T-helper 1 cell treated with Interleukin-12 subunit alpha and Interleukin-12 subunit beta and Interleukin-4 antibody, amounts not matched to agents 30 ng/mL and 1 ng/mL, for 36 hours (primary cell): ENCODE measurements around the gene ANKRD23. TPM values are rescaled to one million over a fixed set of nuclear protein-coding genes. Genes with fewer than 3 reads are reported as not detected.
"Not testable (repeated sequence)": the region's sequence is repeated elsewhere in the genome, so short reads cannot be mapped to it uniquely, and the experiment has no call there.

Experiments
- intact Hi-C: fragments of 100-400 bp; cut with micrococcal nuclease; formaldehyde crosslinking; loops from one replicate; pipeline ENCODE4 v1.15.1; 2024
- total RNA-seq: library from RNA; stranded (reverse); gene quantifications from 2 replicates; pipeline ENCODE4 v1.2.3, GENCODE V29; 2022

The ANKRD23 gene
- total RNA-seq, 1 donor from 2014 or later = 14.2 TPM

DNA sequence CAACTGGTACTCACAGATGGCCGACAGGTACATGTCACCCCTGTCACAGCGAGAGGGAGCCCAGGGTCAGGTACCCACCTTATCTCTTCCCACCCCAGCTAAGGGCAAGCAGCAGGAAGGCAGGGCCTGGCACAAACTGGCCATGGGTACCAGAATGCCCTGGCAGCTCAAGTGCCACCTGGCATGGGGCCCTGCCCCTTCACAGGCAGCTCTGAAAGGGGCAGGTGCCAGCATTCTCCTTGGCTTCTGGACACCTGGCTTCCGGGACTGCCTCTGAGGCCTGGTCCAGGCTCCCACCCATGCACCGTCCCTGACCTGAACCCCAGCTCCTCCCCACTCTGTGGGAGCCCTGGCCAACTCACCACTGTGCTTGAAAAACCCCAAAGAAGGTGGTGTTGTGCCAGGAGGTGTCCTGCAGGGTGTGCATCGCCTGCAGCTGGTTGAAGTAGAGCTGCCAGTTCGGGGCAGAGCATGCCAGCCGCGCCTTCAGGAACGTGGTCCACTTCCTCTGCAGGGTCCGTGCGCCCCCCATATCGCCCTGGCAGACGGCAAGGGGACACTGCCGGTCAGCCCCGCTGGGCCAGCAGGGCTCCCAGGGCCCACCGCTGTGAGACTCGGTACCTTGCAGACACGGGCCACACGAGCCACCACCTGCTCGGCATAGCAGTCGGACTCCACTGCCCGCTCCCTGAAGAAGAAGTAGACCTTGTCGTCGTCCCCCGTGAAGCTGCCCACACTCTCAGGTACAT, 20.7 kb upstream of the ANKRD23 start:
- intact Hi-C loops = no loop called here

DNA sequence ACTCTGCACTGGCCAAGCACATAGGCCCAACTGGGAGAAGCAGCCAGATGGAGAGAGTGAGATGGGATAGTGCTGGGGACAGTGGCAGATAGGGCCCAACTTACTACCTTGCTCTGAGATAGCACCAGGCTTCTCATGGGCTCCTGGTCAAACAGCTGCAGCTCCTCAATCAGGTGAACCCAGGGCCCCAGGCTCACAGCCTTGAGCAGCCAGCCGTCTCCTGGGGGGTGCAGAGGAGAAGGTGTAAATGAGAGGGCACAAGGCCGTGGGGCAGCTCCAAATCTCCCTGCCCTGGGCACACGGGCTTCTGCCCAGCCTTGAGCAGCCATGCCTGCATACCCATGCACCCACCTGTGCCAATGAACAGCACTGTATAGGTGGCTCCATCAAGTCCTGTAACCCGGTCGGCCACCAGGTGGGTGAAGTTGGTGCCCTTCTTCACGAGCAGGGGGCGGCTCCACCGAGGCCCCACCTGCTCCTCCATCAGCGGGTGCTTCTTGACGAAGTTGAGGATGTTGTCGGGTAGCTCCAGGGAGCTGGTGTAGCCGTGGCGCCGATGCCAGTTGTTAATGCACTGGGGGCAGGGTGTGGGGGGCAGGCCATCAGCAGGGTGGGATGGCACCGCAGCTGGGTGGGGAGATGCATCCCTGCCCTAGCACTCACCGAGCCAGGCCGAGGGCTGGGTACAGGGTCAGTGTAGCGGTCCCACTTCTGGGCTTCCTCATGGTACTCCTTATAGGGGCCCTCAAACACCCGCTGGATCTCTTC, 19.9 kb upstream of the ANKRD23 start:
- intact Hi-C loops = no loop called here

DNA sequence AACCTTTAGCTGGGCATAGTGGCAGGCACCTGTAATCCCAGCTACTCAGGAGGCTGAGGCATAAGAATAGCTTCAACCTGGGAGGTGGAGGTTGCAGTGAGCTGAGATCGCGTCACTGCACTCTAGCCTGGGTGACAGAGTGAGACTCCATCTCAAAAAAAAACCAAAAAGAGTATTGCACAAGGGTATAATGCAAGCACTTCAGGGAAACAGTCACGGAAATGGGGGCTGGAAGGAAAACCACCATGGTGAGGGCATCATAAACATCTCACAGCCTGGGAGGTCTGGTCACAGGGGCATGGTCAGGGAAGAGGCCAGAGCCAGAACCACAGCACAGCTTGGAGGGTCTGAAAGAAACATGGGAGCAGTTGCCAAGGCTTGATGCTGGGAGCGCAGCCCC, 19.2 kb upstream of the ANKRD23 start:
- intact Hi-C loops = not testable (repeated sequence)

DNA sequence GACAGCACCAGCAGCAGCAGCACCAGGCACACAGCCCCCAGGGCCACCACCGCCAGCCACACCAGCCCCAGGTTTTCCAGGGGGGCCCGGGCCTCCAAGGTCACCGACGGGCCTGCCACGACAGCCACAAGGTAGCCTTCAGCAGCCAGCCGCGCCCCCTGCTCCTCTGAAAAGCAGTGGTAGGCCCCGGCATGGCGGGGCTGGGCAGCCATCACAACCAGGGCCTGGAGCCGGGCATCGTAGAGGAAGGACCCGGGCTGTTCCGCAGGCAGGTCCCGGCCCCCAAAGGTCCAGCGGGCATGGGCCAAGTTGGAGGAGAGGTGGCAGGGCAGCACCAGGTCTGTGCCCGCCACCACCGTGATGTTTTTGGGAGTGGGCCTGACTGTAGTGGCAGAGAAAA, 17.3 kb upstream of the ANKRD23 start:
- intact Hi-C loops = no loop called here

DNA sequence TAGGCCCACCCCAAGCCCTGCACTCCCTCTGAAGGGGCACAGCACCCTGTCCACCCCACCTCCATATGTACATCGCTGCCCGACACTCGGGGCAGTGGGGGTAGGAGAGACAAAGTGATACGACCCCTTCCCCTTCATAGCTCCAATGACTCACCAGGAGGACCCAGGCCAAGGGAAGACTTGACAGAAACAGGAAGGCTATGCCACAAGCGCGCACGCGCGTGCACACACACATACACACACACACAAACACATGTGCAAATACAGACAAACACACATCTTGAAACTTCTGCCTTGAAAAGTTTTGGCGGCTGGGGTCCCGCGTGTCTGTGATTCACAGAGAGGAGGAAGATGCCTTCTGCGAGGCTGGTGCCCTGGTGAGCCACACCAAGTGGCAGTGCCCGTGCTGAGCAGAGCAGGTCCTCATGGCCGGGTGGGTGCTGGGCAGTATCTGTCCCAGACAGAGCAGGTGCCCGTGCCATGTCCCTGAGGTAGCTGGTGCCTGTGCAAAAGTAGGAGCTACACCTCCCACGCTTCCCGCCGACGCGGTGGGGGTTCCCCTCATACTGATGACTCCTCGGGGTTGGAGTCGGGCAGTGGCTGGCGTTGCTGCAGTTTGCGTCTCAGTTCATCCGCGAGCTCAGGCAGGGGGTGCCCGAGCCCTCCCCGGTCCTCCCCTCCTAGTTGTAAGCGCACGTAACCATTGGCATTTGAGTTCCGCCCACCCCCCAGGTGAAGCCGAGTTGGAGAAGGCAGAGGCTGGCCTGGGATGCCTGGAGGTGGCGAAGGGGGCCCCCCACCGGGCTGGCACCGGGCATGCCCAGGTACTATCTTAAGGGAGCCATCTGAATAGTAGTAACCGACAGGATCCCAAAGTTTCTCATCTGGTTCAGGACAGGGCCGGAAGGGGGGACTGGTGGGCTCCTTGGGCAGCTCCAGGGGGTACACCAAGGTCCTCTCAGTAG, 16.5 kb upstream of the ANKRD23 start:
- intact Hi-C loops = no loop called here

DNA sequence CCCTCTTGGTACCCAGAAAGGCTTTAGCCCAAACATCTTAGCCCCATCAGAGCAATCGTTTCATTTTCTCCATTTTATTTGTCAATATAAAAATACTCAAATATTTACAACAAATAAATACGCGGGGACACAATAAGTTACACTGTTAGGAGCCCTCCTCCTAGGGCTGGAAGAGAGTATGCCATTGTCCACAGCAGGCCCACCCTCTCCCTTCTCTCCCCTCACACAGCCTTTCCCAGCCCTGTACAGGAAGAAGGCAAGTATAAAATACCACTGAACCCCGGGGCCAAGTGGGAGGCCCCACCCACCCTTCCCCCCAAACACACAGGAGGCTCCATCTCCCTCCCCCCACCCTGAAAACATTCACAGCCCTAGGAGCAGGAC, 15.9 kb upstream of the ANKRD23 start:
- intact Hi-C loops = loop anchor here (2.0 to 5.0 kb wide), 5 partner anchors 97 to 595 kb away; partner anchors contain the start of genes ARID5A, KANSL3 and TMEM127

DNA sequence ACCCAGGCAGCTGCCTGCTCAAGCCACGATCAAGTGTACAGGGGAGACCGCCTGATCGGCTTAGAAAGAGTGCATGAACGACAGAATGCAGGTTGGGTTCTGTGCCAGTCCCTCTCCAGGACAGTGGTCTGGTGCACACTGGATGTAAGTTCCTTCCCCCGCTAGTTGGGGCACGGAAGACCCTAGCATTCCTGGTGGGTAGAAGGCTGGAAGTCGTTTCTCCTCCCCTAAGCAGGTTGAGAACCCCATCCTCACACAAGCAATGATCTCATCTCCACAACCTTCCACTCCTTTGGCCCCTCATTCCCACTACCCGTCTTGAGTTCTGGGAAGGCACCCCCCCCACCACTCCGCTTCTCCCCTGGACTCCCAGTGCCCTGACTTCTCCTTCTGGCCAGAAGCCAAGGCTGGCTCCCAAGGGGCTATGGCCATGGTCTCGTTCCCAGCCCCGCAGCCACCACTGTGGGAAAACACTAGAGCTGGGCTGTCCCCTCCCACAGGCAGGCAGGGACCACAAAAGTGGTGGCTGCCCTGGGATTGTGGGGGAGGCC, 15.4 kb upstream of the ANKRD23 start:
- intact Hi-C loops = loop anchor here (2.0 to 5.0 kb wide), 5 partner anchors 96 to 594 kb away; partner anchors contain the start of genes ARID5A, KANSL3 and TMEM127

DNA sequence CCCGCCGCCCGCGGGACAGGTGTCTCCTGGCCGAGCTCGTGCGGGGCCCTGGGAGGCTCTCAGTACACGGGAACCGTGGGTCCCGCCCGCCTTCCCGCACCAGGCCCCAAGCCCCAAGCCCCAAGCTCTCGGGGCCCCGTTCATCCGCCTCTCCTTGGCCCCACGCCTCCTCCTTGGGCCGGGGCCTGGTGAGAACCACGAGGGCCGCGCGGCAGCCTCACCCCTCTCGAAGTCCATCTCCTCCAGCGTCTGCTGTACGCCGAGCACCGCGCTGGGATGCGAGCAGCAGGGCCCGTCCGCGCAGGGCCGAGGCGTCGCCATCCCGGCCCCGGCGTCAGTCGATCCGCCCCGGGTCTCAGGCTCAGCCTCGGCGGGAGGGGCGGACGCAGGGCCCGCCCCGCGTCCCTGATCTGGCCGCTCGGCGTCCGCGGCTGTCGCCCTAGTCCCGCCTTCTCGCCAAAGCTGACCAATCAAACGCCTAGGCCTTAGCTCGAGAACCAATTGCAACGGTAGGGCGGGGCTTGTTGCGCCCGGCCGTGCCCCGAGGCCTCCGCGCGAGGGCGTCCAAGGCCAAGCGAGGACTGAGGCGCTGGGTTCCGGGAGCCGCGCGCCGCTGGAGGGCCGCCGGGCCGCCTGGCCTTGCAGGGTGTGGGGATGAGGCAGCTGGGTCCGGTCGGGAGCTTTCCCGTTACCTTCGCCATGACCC, 14.0 kb upstream of the ANKRD23 start, which contains the start of gene ANKRD39:
ANKRD39 (minus strand) TSS at position 350 of the 706 bp plus-strand sequence; CDS start at position 321, 29 bp downstream.
- intact Hi-C loops = loop anchor here (1.0 to 5.0 kb wide), 12 partner anchors 10 to 593 kb away; partner anchors contain the start of genes ARID5A, CNNM3, KANSL3 and LMAN2L

DNA sequence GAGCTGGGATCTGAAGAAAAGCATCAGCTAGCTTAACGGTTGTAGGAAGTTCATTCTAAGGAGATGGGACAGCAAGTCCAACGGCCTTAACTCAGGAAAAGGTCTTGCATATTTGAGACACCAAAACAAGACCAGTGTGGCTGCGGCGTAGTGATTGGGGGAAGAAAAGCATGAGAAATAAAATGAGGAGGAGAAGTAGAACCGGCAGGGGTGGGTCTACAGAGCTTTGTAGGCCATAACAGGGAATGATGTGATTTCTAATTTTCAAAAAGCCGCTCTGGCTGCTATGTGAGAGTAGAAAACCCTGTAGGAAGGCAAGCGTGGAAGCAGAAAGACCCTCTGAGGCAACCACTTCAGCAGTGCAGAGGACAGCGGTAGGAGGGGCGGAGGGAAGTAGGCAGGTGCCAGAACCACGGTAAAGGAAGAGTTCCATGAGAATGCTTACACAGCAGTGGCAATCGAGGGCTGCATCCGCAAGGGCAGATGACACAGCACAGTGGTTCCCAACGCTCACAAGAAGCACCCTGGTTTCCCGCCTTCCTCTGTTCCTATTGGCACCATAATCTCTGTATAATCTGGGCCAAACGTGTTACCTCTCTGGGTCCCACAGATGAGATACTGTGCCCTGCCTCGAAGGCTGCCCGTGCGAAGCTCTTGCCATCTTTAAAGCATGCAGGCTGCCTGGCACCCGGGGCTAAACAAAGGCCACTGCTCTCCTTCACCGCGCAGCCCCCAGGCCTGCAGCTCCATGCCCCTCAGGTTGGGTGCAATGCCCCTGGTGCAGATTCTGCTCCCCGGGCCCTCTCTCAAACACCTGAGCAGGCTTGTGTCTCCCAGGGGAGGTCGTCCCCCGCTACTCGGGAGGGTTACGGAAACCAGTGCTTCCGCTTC, 13.2 kb upstream of the ANKRD23 start:
- intact Hi-C loops = loop anchor here (1.0 to 5.0 kb wide), 4 partner anchors 18 to 320 kb away; partner anchors contain the start of genes ARID5A and KANSL3

DNA sequence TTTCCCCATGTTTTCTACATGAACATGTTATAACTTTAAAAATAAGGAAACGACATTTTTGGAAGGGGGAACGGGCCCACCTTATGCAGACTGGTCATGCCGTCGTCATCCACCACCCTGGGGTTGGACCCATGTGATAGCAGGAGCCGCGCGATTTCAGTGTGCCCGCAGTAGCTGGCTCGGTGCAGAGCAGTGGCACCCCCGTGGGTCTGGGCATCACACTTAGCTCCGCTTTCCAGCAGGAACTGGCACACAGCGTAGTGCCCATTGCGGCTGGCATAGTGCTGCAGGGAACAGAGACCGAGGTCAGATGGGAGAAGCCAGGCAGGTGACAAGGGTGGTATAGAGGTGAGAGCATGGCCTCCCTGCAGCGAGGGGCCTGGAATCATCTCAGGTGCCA, 9.5 kb upstream of the ANKRD23 start:
- intact Hi-C loops = no loop called here

DNA sequence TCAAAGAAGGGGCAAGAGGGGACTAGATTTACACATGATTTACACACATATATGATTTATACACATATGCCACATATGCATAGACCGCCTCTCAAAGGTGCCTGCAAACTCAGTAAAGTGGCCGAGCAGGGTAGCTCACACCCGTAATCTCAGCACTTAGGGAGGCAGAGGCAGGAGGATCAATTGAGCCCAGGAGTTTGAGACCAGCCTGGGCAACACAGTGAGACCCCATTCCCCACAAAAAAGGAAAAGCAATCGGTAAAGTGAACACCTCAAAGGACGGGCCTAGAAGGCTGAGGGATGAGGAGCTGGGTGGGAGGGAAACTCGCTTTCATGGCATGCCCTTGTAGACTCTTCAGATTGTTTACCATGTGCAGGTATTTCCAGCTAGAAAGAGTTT, 8.8 kb upstream of the ANKRD23 start:
- intact Hi-C loops = no loop called here

DNA sequence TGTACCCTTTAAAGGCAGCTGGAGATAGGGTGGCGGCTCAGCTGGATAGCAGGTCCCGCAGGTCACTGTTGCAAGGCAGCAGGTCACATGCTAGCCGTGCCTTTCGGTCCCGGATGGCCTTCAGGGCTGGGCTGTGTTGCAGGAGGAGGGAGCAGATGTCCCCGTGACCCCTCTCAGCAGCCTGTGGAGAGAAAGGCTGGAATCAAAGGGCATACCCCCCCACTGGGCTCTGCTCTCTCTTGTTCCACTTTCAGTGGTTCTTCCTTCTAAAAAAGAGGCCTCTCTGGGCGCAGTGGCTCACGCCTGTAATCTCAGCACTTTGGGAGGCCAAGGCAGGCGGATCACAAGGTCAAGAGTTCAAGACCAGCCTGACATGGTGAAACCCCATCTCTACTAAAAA, 4.4 kb upstream of the ANKRD23 start:
- intact Hi-C loops = no loop called here

DNA sequence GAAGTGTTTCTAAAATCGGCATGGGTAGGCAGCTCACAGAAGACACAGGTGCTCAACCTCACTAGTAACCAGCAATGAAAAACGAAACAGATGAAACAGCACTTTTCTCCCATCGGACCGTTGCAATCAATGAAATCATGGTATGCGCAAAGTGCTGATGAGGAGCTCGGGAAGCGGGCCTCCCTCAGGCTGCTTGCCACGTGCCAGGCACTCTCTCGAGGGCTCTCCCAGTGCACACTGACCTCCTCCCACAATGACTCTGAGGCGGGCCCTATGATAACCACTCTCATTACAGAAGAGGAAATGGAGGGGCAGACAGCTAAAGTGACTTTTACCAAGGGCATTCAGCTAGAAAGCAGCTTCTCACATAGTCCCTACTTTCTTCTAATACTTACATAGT, 3.8 kb upstream of the ANKRD23 start:
- intact Hi-C loops = no loop called here

DNA sequence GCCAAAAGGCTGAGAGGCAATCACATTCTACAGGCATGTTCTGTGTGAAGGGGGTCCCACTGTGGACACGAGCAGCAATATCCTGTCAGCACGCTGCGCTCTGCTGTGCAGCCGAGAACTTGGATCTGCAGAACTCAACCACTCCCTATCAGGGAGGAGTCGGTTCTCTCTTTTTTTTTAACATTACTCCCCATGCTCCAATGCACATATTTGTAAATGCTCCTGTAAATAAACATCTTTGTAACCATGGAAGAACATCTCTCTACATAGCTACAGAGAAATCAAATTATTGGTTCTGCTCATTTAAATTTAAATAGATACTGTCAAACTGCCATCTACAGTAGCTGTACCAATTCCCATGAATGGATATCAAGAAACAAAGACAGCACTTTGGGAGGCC, 3.0 kb upstream of the ANKRD23 start:
- intact Hi-C loops = no loop called here

DNA sequence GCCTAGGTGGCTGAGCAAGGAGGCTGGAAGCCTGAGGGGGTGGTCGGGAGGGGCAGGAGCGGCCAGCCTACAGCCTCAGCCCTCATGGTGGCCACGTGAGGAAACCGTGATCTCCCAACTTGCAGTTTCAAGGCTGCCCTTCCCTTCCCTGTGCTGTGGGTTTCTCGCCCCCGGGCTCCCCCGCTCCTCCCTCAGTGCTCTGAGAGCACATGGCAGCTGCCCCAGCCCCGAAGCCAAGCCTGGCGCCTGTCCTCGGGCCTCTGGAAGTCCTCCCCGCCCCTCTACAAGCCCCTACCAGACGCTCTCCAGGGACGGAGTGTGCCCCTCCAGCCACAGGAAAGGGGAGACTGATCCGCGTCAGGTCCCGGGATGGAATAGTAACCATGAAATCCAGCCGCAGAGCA, 586 bp upstream of the ANKRD23 start:
- intact Hi-C loops = no loop called here

DNA sequence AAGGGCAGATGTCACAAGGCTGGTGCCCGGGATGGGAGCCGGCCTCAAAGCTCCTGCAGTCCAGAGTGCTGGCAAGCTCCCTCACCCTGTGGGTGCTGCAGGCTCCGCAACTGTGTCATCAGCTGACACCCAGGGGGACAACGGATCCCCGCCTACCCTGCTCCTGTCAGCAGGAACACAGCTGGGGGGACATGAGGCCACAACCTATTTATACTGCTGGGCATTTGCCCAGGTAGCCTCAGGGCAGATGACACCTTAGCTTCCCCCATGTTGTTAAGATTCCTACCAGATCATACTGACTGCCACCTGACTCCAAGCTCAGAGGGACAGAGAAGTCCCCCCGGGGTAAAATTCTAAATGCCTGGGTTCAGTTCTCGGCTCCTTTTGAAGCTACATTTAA, 1.2 kb downstream of the ANKRD23 start:
- intact Hi-C loops = no loop called here

DNA sequence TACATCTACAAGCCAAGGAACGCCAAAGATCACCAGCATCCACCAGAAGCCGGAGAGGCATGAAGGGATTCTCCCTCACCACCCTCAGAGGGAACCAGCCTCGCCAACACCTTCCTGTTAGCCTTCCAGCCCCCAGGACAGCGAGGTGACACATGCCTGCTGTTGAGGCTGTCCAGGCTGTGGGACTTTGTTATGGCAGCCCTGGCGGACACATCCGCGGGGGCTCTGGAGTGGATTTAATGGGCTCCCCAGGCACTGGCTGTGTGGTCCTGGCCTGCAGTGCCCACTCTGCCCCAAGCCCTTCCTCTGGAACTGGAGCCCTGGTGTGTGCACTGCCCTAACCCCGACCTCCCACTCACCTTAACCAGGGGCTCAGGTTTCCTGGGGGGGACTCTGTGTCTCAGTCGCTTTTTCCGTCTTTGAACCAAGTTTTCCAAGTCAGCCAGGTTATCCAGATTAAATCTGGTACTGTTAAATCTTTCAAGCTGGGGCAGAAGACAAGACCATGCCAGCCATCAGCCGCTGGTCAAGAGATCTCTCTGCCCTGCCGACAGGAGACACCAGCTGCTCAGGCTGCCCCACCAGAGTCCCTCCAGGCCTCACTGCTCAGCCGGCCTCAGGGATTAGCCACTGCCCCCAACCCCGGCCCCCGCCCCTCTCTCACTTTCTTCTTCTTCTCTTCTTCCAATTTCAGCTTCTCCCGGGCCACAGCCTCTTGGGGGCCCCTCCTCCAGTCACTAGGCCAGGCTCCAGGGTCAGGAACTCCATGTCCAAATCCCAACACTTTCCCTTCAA, 1.9 kb downstream of the ANKRD23 start:
- intact Hi-C loops = no loop called here
